Right hindlimb (tissue), 1 donor: ENCODE data around the gene KIRREL3.

Experiments
- DNase-seq: peaks from one replicate; pipeline ENCODE4 v3.0.0-alpha.2; 2018

Gene KIRREL3

GRCh38 chr11:126863294-126863997 is 137.1 kb downstream of the KIRREL3 start:
- no peak for DNase-seq

DNA sequence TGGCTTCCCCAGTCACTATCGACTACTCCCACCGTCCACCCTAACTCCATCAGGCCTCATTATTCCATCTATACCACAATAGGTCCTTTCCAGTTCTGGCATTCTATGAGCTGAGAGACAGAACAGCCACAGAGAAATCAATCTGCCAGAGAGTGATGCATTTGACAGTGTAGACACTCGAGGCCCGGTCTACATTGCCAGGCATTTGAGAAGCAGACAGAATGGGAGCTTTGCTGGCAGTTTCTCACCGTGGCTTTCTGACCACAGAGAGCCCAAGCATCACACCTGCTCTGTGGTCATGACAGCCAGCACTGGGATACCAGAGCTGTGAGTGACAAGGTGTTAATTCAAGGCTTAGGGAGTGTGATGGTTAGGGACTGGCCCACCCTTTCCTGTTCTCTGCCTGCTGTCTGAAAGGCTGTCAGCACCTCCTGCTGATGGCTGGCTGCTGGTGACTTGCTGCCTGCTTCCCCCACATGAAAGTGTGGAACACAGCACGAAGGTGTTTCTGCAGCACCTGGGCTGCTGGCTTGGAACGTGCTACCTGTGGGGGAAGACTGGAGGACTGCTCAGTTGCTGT is 137.8 kb downstream of the KIRREL3 start:
- no peak for DNase-seq

GRCh38 chr11:126861796-126862459 is 138.6 kb downstream of the KIRREL3 start:
- no peak for DNase-seq

GRCh38 chr11:126857860-126858808 is 142.4 kb downstream of the KIRREL3 start:
- no peak for DNase-seq

DNA sequence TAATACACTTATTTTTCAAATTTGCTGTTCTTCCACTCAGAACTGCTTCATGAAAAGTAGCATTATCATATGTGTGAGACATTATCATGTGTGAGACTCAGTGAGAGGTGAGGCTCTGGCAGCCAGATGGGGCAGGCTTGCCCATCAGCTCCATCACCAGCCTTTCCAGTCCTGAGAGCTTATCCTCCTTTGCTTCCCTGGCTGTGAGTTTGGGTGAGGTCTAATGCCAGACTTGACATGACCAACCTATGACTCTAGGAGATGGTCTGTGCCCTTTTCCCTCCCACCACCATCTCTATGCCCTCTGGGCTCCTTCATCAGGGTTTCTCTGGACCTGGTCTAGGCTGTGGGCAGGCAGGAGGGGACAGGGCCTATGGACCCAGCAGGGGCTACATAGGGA is 145.0 kb downstream of the KIRREL3 start:
- DNase-seq, result no peak

DNA sequence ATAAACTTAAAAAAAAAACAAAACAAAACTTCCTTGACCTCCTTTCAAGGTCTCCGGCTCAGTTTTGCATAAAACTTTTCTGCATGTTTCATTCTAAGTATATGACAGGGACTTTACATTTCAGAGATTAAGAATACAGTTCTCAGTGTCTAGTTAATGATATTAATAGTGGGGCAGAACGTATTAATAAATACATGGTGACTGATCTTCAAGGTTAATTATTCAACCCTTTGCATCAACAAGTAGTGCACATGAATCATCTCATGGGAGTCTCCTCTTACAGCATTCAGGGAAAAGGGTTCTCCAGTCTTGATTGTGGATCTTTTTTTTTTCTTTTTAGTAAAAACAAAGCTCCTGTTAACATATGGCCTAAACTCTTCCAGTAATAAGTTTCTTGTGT is 146.8 kb downstream of the KIRREL3 start:
- no peak for DNase-seq

- no peak for DNase-seq
These were observed 155.8 kb downstream of the KIRREL3 start for GRCh38 chr11:126844789-126845188.

- no peak for DNase-seq
These were observed 157.5 kb downstream of the KIRREL3 start for GRCh38 chr11:126843096-126843495.

DNA sequence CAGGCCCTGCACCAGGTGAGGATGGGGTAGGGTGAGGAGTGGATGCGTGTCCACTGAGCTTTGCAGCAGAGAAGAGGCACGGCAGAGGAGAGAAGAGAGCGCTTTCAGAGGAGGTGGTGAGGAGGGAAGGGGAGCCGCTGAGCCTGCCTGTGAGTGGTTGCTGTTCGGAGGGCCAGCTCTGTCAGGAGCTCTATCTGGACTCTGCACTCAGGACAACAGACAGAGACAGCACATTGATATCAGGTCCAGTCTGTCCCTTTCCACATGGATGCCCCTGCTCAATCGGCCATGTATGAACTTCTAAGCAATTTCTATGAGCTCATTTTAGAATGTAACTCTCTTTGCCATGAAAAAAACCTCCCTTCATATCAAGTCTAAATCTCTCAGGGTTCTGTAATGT is 158.6 kb downstream of the KIRREL3 start:
- DNase-seq, result no peak

GRCh38 chr11:126840975-126841374 is 159.6 kb downstream of the KIRREL3 start:
- no peak for DNase-seq

GRCh38 chr11:126840201-126840886 is 160.2 kb downstream of the KIRREL3 start:
- DNase-seq, result no peak

- no peak for DNase-seq
These were observed 161.1 kb downstream of the KIRREL3 start for GRCh38 chr11:126839496-126839895.

DNA sequence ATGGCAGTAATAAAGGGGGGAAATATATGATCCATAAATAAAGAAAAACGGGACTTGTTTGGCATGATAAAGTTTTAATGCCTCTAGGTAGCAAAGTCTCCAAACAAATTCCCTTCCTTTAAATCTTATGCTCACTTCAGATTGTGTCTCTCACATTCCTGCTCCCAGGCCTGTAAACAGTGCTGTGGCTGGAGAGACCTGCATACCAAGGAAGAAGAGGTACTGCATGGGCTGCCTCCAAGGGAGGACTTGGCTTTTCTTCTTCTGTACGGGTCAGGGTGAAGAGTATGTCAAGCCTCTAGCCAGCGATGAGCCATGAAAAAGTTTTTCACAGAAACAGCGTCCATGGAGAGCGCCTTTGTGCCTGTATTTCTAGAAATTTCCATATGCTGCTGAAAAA is 161.8 kb downstream of the KIRREL3 start:
- no peak for DNase-seq

GRCh38 chr11:126837581-126837980 is 163.0 kb downstream of the KIRREL3 start:
- no peak for DNase-seq

- no peak for DNase-seq
These were observed 166.0 kb downstream of the KIRREL3 start for GRCh38 chr11:126834573-126834972.

DNA sequence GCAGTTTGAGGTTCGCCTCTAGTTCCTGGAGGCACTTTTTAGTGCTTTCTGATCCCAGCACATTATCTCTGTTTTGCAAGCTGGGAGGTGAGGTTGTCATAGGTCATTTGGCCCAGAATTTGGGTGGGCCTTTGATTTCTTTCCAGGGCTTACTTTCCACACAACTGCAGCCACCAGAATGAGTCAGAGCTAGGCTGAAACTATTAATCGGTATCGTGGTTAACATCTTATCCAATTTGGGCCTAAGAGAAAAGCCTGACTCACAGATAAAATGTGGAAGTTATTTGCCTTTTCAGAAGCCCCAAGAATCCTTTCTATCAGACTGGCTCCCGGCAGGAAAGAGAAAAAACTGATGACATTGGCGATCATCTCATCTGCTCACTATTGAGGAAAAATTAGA is 166.4 kb downstream of the KIRREL3 start:
- DNase-seq, result no peak

DNA sequence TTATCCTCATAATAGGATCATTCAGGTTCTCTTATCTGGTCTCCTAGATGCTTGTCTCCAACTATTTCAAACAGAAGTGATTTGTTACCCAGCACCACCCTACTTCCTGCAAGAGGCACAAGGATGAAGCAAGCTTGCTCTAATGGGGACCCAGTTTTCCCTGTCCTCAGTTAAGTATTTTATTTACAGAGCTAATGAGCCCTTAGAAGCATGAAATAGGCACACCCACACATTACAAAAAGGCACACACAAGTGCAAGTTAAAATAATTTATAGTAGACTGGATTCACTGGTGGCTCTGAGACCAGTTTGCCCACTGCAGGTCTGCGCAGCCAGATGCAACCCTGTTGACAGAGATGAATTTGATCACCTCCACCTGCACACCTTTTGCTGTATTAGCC is 167.5 kb downstream of the KIRREL3 start:
- DNase-seq, result no peak

GRCh38 chr11:126832387-126832786 is 168.2 kb downstream of the KIRREL3 start:
- no peak for DNase-seq

DNA sequence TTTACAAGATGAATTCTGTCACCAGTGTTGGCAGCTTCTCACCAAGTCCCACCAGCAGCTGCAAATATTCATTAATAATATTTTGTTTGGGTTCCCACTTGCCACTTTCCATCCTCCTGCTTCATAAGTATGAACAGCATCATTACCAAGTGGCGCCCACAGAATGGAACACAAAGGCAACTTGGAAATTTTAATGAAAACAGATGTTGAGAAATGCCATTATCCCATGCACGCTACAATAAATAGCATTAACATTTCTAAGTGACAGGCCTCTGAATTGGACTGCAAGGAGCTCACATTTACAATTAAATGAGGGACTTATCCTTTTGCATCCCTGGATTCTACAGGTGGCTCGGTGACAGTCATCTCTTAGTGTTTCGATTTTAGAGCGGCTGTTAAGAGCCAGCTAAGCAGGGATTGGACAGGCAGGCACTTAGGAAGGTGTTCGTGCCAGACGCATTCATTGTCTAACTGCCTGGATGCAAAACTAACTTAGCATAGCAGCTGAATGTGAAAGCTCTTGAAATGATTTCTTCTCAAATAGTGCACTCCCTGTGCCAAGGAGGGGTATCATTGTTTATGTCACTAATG is 170.3 kb downstream of the KIRREL3 start:
- DNase-seq, result no peak

- DNase-seq, result no peak
These were observed 170.9 kb downstream of the KIRREL3 start for GRCh38 chr11:126829716-126830115.

DNA sequence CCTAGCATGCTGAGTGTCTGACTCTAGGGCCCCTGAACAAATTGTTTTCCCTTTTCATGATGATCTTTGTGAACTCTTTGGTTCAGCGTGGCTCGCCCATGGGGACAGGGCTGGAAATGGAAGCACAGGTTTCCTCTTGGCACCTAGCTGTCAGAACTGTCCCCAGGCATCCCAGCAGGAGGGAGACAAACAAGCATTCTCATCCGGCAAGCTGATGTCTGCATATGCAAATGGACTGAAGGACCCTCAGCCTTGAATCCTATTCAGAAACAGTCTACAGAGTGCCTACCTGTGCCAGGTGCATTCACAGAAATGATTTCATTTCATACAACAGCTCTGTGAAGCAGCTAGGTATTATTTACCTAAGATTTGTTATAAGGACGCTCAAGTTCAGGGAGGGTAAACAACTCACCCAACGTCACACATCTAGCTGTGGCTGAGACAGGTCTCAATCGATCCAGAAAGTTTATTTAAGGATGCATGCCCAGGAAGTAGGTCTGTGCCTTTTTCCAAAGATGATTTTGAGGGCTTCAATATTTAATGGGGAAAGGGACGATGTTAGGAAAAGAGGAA is 176.4 kb downstream of the KIRREL3 start:
- DNase-seq, result no peak

DNA sequence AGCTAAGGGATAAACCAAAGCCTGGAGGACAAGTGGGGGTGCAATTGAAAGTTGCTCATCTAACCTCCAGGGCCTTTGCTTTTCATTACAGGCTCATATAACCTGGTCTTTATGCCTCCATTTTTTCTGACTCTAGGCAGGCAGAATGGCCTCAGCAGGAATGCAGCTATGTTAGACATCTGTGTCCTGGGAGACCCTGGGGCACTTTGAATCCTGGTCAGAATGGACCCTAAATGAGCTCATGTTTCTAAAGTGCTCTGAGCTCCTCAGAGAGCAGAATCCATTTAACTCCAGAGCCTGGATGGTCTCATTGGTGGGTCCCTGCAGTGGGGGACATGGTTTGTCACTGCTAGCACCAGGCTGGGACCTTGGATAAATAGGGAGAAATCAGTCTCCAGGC is 177.3 kb downstream of the KIRREL3 start:
- DNase-seq, result no peak
